Measurements from ENCODE around the gene CYP21A2.
"Not testable (repeated sequence)": the region's sequence is repeated elsewhere in the genome, so short reads cannot be mapped to it uniquely, and the experiment has no call there.

CYP21A2 gene

GRCh38 chr6:32035283-32036013 is 2.8 kb upstream of the CYP21A2 start:
- not testable (repeated sequence) for DNase-seq

- DNase-seq = not testable (repeated sequence)
Observed at GRCh38 chr6:32037136-32037535, 1.1 kb upstream of the CYP21A2 start.

DNA sequence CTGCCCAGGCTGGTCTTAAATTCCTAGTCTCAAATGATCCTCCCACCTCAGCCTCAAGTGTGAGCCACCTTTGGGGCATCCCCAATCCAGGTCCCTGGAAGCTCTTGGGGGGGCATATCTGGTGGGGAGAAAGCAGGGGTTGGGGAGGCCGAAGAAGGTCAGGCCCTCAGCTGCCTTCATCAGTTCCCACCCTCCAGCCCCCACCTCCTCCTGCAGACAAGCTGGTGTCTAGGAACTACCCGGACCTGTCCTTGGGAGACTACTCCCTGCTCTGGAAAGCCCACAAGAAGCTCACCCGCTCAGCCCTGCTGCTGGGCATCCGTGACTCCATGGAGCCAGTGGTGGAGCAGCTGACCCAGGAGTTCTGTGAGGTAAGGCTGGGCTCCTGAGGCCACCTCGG is 663 bp downstream of the CYP21A2 start:
- not testable (repeated sequence) for DNase-seq

DNA sequence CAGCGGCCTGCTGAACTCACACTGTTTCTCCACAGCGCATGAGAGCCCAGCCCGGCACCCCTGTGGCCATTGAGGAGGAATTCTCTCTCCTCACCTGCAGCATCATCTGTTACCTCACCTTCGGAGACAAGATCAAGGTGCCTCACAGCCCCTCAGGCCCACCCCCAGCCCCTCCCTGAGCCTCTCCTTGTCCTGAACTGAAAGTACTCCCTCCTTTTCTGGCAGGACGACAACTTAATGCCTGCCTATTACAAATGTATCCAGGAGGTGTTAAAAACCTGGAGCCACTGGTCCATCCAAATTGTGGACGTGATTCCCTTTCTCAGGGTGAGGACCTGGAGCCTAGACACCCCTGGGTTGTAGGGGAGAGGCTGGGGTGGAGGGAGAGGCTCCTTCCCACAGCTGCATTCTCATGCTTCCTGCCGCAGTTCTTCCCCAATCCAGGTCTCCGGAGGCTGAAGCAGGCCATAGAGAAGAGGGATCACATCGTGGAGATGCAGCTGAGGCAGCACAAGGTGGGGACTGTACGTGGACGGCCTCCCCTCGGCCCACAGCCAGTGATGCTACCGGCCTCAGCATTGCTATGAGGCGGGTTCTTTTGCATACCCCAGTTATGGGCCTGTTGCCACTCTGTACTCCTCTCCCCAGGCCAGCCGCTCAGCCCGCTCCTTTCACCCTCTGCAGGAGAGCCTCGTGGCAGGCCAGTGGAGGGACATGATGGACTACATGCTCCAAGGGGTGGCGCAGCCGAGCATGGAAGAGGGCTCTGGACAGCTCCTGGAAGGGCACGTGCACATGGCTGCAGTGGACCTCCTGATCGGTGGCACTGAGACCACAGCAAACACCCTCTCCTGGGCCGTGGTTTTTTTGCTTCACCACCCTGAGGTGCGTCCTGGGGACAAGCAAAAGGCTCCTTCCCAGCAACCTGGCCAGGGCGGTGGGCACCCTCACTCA is 1.4 kb downstream of the CYP21A2 start:
- not testable (repeated sequence) for DNase-seq

DNA sequence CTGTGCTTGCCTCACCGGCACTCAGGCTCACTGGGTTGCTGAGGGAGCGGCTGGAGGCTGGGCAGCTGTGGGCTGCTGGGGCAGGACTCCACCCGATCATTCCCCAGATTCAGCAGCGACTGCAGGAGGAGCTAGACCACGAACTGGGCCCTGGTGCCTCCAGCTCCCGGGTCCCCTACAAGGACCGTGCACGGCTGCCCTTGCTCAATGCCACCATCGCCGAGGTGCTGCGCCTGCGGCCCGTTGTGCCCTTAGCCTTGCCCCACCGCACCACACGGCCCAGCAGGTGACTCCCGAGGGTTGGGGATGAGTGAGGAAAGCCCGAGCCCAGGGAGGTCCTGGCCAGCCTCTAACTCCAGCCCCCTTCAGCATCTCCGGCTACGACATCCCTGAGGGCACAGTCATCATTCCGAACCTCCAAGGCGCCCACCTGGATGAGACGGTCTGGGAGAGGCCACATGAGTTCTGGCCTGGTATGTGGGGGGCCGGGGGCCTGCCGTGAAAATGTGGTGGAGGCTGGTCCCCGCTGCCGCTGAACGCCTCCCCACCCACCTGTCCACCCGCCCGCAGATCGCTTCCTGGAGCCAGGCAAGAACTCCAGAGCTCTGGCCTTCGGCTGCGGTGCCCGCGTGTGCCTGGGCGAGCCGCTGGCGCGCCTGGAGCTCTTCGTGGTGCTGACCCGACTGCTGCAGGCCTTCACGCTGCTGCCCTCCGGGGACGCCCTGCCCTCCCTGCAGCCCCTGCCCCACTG is 2.3 kb downstream of the CYP21A2 start:
- DNase-seq = not testable (repeated sequence)

GRCh38 chr6:32041050-32041321 is 2.8 kb downstream of the CYP21A2 start:
- DNase-seq = not testable (repeated sequence)

DNA sequence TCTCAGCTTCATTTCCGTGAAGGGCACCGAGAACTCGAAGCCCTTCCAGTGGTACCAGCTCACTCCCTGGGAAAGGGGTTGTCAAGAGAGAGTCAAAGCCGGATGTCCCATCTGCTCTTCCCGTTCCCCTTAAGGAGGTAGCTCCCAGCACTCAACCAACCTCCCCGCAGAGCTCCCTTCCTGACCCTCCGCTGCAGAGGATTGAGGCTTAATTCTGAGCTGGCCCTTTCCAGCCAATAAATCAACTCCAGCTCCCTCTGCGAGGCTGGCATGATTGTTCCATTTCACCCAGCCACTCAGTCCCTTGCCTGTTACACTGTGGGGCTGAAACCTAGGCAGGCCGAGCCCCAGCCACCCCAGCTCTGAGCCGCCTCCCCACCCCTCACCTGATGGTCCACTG is 3.2 kb downstream of the CYP21A2 start:
- not testable (repeated sequence) for DNase-seq

GRCh38 chr6:32042276-32042675 is 4.1 kb downstream of the CYP21A2 start:
- not testable (repeated sequence) for DNase-seq

DNA sequence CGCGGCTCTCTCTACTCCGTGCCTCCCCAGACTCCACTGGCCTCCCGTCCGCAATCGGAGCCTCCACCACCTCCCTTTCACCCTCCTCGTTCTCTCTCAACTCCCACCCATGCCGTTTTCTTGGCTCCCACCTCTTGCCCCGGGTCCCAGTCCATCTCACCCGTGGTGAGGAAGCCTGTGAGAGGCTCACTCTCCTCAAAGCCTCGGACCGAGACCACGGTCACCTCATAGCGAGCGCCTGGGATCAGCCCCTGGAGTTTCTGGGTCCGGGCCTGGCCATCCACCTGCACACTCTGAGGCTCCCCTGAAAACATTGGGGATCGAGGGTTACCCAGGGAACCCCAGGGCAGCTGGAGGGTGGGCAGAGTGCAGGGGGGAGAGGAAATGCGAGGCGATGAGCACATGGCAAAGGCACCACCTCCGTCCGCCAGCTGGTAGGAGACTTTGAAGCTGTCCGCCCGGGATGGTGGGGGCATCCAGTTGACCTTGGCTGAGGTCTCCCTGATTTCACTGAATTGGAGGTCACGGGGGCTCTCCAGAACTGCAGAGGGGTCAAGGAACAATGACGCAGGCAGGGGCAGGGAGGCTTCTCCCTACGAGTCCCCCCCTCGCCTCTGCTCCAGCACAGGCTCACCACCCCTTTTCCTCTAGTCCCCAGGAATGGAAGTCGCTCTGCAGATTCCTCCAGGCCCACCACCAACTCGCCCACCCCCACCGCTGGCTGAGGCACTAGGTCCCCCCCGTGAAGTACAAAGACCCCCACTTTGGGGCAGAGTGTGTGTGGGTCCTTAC is 5.6 kb downstream of the CYP21A2 start:
- not testable (repeated sequence) for DNase-seq

DNA sequence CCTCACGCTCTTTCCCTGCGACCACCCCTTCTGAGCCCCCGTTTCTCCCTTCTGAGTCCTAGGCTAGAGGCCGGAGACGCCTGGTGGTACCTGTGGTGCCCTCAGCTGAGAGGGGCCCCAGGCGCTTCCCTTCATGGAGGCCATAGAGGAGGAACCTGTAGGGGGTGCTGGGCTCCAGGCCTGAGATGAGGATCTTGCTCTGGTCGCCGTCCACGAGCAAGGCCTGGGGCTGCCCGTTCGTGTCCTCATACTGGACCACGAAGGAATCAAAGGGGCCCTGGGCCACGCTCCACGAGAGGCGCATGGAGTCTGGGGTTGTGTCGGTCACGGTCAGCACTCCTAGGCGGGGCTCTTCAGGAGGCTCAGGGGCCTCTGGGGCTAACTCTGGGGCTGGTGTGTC is 6.7 kb downstream of the CYP21A2 start:
- DNase-seq = not testable (repeated sequence)

- DNase-seq = no peak
Observed at GRCh38 chr6:32045811-32046449, 7.7 kb downstream of the CYP21A2 start.

DNA sequence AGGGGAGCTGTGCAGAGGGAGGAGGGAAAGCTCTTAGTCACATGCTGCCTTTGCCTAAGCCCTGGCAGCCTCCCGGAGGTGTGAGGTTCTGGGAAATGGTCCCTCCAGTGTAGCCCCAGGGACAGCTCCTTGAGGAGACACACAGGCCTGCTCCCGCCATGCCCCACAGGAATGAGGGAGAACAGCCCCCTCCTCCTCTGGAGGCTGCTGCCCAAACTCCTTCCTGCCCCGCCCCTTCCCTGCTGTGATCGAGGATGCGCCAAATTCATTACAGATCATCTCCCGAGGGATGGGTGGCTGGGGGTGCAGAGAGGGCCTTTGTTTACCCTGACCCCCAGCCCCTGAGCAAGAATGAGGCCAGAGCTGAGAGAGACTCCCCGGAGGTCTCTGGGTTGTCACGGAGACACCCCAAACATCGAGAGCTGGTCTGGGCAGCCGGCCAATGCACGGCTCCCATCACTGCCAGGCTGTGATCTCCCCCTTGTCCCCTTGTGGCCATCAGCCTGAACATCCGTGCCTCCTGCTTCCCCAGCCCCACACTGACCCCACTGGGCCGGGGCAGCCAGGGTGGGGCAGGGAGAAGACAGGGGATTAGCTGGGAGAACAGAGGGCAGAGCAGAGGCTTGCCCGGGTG is 8.4 kb downstream of the CYP21A2 start:
- DNase-seq = no peak

- DNase-seq = no peak
Observed at GRCh38 chr6:32047084-32047478, 8.9 kb downstream of the CYP21A2 start.

- no peak for DNase-seq
Observed at GRCh38 chr6:32047539-32047854, 9.3 kb downstream of the CYP21A2 start.

GRCh38 chr6:32047855-32048766 is 9.9 kb downstream of the CYP21A2 start:
- peak; percentile 49 to 63 for DNase-seq

GRCh38 chr6:32049149-32049548 is 10.9 kb downstream of the CYP21A2 start:
- not testable (repeated sequence) for DNase-seq

GRCh38 chr6:32049736-32050135 is 11.5 kb downstream of the CYP21A2 start:
- not testable (repeated sequence) for DNase-seq

- DNase-seq = no peak
Observed at GRCh38 chr6:32050562-32050961, 12.3 kb downstream of the CYP21A2 start.

DNA sequence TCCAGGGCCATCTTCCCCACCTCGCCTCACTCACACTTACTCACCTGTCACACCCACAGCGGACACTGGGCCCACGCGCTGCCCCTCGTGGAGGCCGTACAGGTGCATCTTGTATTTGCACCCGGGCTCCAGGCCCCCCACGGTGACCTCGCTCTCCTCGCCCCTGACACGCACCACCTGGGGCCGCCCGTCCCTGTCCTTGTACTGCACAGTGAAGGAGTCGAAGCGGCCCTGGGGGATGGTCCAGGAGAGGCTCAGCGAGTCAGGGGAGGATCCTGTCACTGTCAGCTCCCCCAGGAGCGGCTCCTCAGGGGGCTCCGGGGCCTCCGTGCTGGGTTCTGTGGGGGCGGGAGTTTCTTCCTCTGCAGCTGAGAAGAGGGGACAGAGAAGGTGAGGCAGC is 14.4 kb downstream of the CYP21A2 start:
- not testable (repeated sequence) for DNase-seq

GRCh38 chr6:32053314-32053713 is 15.1 kb downstream of the CYP21A2 start:
- DNase-seq = not testable (repeated sequence)
